Neural progenitor cell (in vitro differentiated cells): ENCODE measurements around the gene ABCC9. TPM values are rescaled to one million over a fixed set of nuclear protein-coding genes. Genes with fewer than 3 reads are reported as not detected.

Experiments
- DNase-seq: peaks from one replicate; pipeline ENCODE4 v3.0.0-alpha.2; 2016; ENCODE audit warnings: low spot score
- H2AFZ ChIP-seq: fragments of 200-600 bp; sonication (generic); replicated peaks from 2 replicates; pipeline ENCODE4 v1.6.1; 2016; ENCODE audit warnings: antibody characterized with exemption
- H3F3A ChIP-seq: fragments of 200-600 bp; sonication (generic); 2 replicates; pipeline ENCODE4 v1.6.1; 2016; ENCODE audit warnings: antibody characterized with exemption, low read depth
- H3K27ac ChIP-seq: fragments of 200-600 bp; sonication (generic); 2 replicates; pipeline ENCODE4 v1.5.1; 2016; ENCODE audit warnings: mild to moderate bottlenecking
- H3K27me3 ChIP-seq: fragments of 200-600 bp; sonication (generic); 2 replicates; pipeline ENCODE4 v1.6.1; 2016; ENCODE audit warnings: mild to moderate bottlenecking, moderate library complexity
- H3K36me3 ChIP-seq: fragments of 200-600 bp; sonication (generic); 2 replicates; pipeline ENCODE4 v1.5.1; 2016
- H3K4me1 ChIP-seq: fragments of 200-600 bp; sonication (generic); 2 replicates; pipeline ENCODE4 v1.6.1; 2016; ENCODE audit warnings: mixed run types
- H3K4me2 ChIP-seq: fragments of 200-600 bp; sonication (generic); 2 replicates; pipeline ENCODE4 v1.6.1; 2016
- H3K4me3 ChIP-seq: fragments of 200-600 bp; sonication (generic); 2 replicates; pipeline ENCODE4 v1.5.1; 2016
- H3K79me2 ChIP-seq: fragments of 200-600 bp; sonication (generic); 2 replicates; pipeline ENCODE4 v1.6.1; 2016; ENCODE audit warnings: low read depth
- H3K9ac ChIP-seq: fragments of 200-600 bp; sonication (generic); 2 replicates; pipeline ENCODE4 v1.6.1; 2016
- H3K9me3 ChIP-seq: fragments of 200-600 bp; sonication (generic); 2 replicates; pipeline ENCODE4 v1.5.1; 2016; ENCODE audit warnings: low read depth
- H4K20me1 ChIP-seq: fragments of 200-600 bp; sonication (generic); 2 replicates; pipeline ENCODE4 v1.6.1; 2016; ENCODE audit warnings: low read depth
- H3K27ac Mint-ChIP-seq: 3 replicates; pipeline ENCODE4 v1.8.0; 2021; ENCODE audit warnings: mixed read lengths
- H3K27me3 Mint-ChIP-seq: 2 replicates; pipeline ENCODE4 v1.8.0; 2022; ENCODE audit warnings: low read depth, mild to moderate bottlenecking, inconsistent platforms, moderate library complexity, mixed read lengths; ENCODE audit not compliant: insufficient read depth
- H3K36me3 Mint-ChIP-seq: 3 replicates; pipeline ENCODE4 v1.8.0; 2021; ENCODE audit warnings: mixed read lengths
- H3K4me1 Mint-ChIP-seq: 3 replicates; pipeline ENCODE4 v1.8.0; 2021; ENCODE audit warnings: mixed read lengths
- H3K4me3 Mint-ChIP-seq: 3 replicates; pipeline ENCODE4 v1.8.0; 2021; ENCODE audit warnings: mild to moderate bottlenecking, moderate library complexity, mixed read lengths
- H3K9me3 Mint-ChIP-seq: 3 replicates; pipeline ENCODE4 v1.8.0; 2020; ENCODE audit warnings: mixed read lengths
- EZH2 ChIP-seq: fragments of 200-600 bp; sonication (generic); IDR thresholded peaks from 2 replicates; pipeline ENCODE4 v1.6.1; 2017; ENCODE audit warnings: antibody characterized with exemption, mild to moderate bottlenecking, moderate library complexity
- EZH2phosphoT487 ChIP-seq: fragments of 200-600 bp; sonication (generic); IDR thresholded peaks from 2 replicates; pipeline ENCODE4 v1.6.1; 2017; ENCODE audit warnings: antibody characterized with exemption
- total RNA-seq: library from RNA; depleted of rRNA; stranded (reverse); fragments of >200 nt; gene quantifications from 2 replicates; pipeline ENCODE4 v1.2.3, GENCODE V29; 2015; ENCODE audit warnings: low replicate concordance
- TF ChIP-seq, protein P1 (sequence below): fragments of 200-600 bp; sonication (generic); IDR thresholded peaks from 2 replicates; pipeline ENCODE4 v1.5.1; 2017; ENCODE audit warnings: antibody characterized with exemption, mild to moderate bottlenecking

The ABCC9 gene
- total RNA-seq, 1 donor from 2014 or later = not detected

DNA sequence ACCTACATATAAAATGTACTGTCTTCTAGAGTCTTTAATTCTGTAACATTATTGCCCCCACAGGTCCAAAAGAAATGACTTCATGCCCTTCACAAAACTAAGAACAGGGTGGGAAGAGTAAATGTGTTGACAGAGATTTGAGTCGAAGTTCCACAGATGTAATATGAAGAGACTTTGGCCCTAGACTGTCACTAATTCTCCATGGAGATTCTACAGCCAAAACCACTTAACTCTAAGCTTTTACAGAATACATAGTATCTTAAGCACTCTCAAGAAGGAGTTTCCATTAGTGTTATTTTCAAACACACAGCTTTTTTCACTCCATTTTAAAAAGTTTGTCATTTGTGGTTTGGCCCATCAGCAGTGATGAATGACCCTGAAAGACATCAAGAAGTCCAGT, 56.3 kb downstream of the ABCC9 start:
- Histone ChIP-seq H3K4me3 (no peak overlapping the region), H3F3A (no peaks in the 10 kb centered on the region), H3K4me1 (no peaks in the 10 kb centered on the region), H3K36me3 (no peaks in the 10 kb centered on the region), H3K27ac (no peak overlapping the region), H3K9me3 (no peaks in the 10 kb centered on the region), H2AFZ (no peak overlapping the region), H3K4me2 (no peak overlapping the region), H3K79me2 (no peaks in the 10 kb centered on the region), H3K9ac (no peak overlapping the region), H4K20me1 (no peaks in the 10 kb centered on the region), H3K27me3 (no peaks in the 10 kb centered on the region)
- TF ChIP-seq, protein P1, sequence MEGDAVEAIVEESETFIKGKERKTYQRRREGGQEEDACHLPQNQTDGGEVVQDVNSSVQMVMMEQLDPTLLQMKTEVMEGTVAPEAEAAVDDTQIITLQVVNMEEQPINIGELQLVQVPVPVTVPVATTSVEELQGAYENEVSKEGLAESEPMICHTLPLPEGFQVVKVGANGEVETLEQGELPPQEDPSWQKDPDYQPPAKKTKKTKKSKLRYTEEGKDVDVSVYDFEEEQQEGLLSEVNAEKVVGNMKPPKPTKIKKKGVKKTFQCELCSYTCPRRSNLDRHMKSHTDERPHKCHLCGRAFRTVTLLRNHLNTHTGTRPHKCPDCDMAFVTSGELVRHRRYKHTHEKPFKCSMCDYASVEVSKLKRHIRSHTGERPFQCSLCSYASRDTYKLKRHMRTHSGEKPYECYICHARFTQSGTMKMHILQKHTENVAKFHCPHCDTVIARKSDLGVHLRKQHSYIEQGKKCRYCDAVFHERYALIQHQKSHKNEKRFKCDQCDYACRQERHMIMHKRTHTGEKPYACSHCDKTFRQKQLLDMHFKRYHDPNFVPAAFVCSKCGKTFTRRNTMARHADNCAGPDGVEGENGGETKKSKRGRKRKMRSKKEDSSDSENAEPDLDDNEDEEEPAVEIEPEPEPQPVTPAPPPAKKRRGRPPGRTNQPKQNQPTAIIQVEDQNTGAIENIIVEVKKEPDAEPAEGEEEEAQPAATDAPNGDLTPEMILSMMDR = no peak
- TF ChIP-seq EZH2 (no peak), EZH2phosphoT487 (no peak)
- no peak overlapping the region for H3K27ac Mint-ChIP-seq
- DNase-seq = no peak
- H3K36me3 Mint-ChIP-seq = no peaks in the 10 kb centered on the region
- no peaks in the 10 kb centered on the region for H3K9me3 Mint-ChIP-seq
- peaks cover 4% of the 10 kb centered on the region for H3K27me3 Mint-ChIP-seq
- H3K4me3 Mint-ChIP-seq = no peak overlapping the region
- H3K4me1 Mint-ChIP-seq = no peaks in the 10 kb centered on the region

DNA sequence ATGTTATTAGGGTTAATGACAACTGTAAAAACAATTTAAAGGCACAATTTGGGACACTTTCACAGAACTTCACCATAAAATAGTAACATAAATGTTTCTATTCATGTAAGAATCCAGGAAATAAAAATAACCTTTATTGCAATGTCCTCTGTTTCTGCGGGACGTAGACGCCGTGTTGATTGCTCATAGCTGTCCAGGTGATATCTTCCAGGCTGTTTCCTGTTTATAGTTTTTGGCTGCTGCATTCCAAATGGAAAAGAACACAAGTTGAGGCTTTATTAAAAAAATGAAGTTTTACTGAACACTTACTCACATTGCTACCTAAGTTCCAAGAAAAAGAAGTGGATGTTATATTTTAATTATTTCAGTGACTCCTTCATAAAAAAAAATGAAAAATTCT, 58.6 kb downstream of the ABCC9 start:
- no peak overlapping the region for H3K4me3 Mint-ChIP-seq
- Histone ChIP-seq H4K20me1 (no peaks in the 10 kb centered on the region), H3K4me1 (no peaks in the 10 kb centered on the region), H3F3A (no peaks in the 10 kb centered on the region), H3K4me3 (no peak overlapping the region), H3K4me2 (no peak overlapping the region), H3K79me2 (no peaks in the 10 kb centered on the region), H3K9ac (no peak overlapping the region), H3K27me3 (no peaks in the 10 kb centered on the region), H3K9me3 (no peaks in the 10 kb centered on the region), H3K27ac (no peak overlapping the region), H2AFZ (no peak overlapping the region), H3K36me3 (no peaks in the 10 kb centered on the region)
- TF ChIP-seq EZH2 = no peak
- no peak for TF ChIP-seq EZH2phosphoT487
- H3K27ac Mint-ChIP-seq = no peak overlapping the region
- H3K36me3 Mint-ChIP-seq = no peaks in the 10 kb centered on the region
- H3K27me3 Mint-ChIP-seq = peaks cover 4% of the 10 kb centered on the region
- H3K9me3 Mint-ChIP-seq = no peaks in the 10 kb centered on the region
- no peaks in the 10 kb centered on the region for H3K4me1 Mint-ChIP-seq
- DNase-seq = no peak

DNA sequence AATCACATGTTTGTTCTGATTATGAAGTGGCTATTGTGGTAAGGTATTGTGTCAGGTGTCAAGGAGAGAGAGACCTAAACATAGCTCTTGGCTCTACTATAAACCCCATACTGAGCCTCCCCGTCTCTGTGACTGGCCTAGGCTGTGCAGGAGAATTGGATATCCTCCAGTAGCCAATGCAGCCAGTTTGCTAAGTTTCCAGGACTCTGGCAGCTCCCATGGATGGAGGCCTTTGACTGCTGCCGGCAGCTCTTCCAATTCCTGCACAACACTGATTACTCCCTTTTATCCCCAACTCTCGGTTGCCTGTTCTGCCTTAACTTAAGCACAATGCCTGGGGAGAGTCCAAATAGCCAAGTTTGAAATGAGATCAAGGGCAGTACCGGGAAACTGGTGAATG, 59.3 kb downstream of the ABCC9 start:
- H3K79me2 ChIP-seq = no peaks in the 10 kb centered on the region
- Mint-ChIP-seq H3K36me3 (no peaks in the 10 kb centered on the region), H3K27ac (no peak overlapping the region), H3K4me1 (no peaks in the 10 kb centered on the region), H3K4me3 (no peak overlapping the region), H3K9me3 (no peaks in the 10 kb centered on the region), H3K27me3 (peaks cover 4% of the 10 kb centered on the region)
- H2AFZ ChIP-seq = no peak overlapping the region
- DNase-seq = no peak
- no peaks in the 10 kb centered on the region for H3K9me3 ChIP-seq
- H3K4me3 ChIP-seq = no peak overlapping the region
- H3K36me3 ChIP-seq = no peaks in the 10 kb centered on the region
- H3F3A ChIP-seq = no peaks in the 10 kb centered on the region
- H3K9ac ChIP-seq = no peak overlapping the region
- no peak overlapping the region for H3K4me2 ChIP-seq
- no peaks in the 10 kb centered on the region for H3K4me1 ChIP-seq
- TF ChIP-seq EZH2 (no peak), EZH2phosphoT487 (no peak)
- TF ChIP-seq, protein P1 = no peak
- H3K27ac ChIP-seq = no peak overlapping the region
- H4K20me1 ChIP-seq = no peaks in the 10 kb centered on the region
- no peaks in the 10 kb centered on the region for H3K27me3 ChIP-seq

DNA sequence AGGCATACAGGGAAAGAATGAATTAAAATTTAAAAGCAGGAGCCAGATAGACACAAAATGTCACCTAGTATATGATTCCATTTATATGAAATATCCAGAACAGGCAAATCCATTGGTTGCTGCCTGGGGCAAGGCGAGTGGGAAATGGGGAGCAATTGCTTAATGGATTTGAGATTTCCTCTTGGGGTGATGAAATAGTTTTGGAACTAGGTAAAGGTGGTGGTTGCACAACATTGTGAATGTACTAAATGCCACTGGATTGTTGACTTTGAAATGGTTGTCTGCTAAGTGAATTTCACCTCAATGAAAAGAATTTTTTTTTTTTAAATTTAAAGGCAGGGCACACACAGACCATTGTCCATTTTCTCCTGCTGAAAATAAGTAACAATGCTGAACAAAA, 61.9 kb downstream of the ABCC9 start:
- peaks cover 4% of the 10 kb centered on the region for H3K27me3 Mint-ChIP-seq
- H3K79me2 ChIP-seq = no peaks in the 10 kb centered on the region
- no peak overlapping the region for H3K27ac Mint-ChIP-seq
- H3K4me3 ChIP-seq = no peak overlapping the region
- H3K4me3 Mint-ChIP-seq = no peak overlapping the region
- no peak overlapping the region for H2AFZ ChIP-seq
- H3K36me3 Mint-ChIP-seq = peaks cover 1% of the 10 kb centered on the region
- H3K27ac ChIP-seq = no peak overlapping the region
- no peaks in the 10 kb centered on the region for H3K9me3 ChIP-seq
- H4K20me1 ChIP-seq = no peaks in the 10 kb centered on the region
- no peaks in the 10 kb centered on the region for H3F3A ChIP-seq
- H3K4me1 ChIP-seq = no peaks in the 10 kb centered on the region
- H3K9ac ChIP-seq = no peak overlapping the region
- no peak for DNase-seq
- no peaks in the 10 kb centered on the region for H3K36me3 ChIP-seq
- TF ChIP-seq EZH2phosphoT487 (no peak), EZH2 (no peak)
- TF ChIP-seq, protein P1 = no peak
- H3K4me1 Mint-ChIP-seq = no peaks in the 10 kb centered on the region
- no peak overlapping the region for H3K4me2 ChIP-seq
- peaks cover 4% of the 10 kb centered on the region for H3K9me3 Mint-ChIP-seq
- no peaks in the 10 kb centered on the region for H3K27me3 ChIP-seq
